WTC11 (cell line): ENCODE results near the gene FAM114A2. TPM values are rescaled to one million over a fixed set of nuclear protein-coding genes. Genes with fewer than 3 reads are reported as not detected.
A peak's percentile ranks its signal among the peaks of the same experiment; 100 is the strongest.
"Not testable (repeated sequence)": the region's sequence is repeated elsewhere in the genome, so short reads cannot be mapped to it uniquely, and the experiment has no call there.

Source experiments
- ATAC-seq: fragments of 200-7000 bp; cut with Tn5 transposase; 2 replicates; pipeline ENCODE4 v1.10.0; 2021; ENCODE audit warnings: mild to moderate bottlenecking, moderate library complexity
- CTCF ChIA-PET: fragments of 300-600 bp; sonication (Branson Sonifier 250); formaldehyde crosslinking; loops from one replicate; lab custom pipeline; 2021; ENCODE audit warnings: antibody characterized with exemption; lab: Charles Lee
- POLR2A ChIA-PET: fragments of 350-600 bp; sonication (Branson Sonifier 250); formaldehyde crosslinking; loops from one replicate; lab custom pipeline; 2021; ENCODE audit warnings: antibody characterized with exemption; lab: Charles Lee
- DNase-seq: peaks from one replicate; pipeline ENCODE4 v3.0.0; 2021; ENCODE audit warnings: low spot score
- H3K27ac Mint-ChIP-seq: 2 replicates; pipeline ENCODE4 v1.8.0; 2021; ENCODE audit warnings: mixed read lengths
- H3K27me3 Mint-ChIP-seq: 2 replicates; pipeline ENCODE4 v1.8.0; 2021; ENCODE audit warnings: low read depth, mild to moderate bottlenecking, moderate library complexity, mixed read lengths
- H3K36me3 Mint-ChIP-seq: 2 replicates; pipeline ENCODE4 v1.8.0; 2021; ENCODE audit warnings: mixed read lengths
- H3K4me1 Mint-ChIP-seq: 2 replicates; pipeline ENCODE4 v1.8.0; 2022; ENCODE audit warnings: mixed read lengths
- H3K4me3 Mint-ChIP-seq: 2 replicates; pipeline ENCODE4 v1.8.0; 2021; ENCODE audit warnings: mild to moderate bottlenecking, moderate library complexity, mixed read lengths
- H3K9me3 Mint-ChIP-seq: 2 replicates; pipeline ENCODE4 v1.8.0; 2021; ENCODE audit warnings: mixed read lengths
- EMX1 ChIP-seq: fragments of 250-450 bp; sonication (Bioruptor Pico); IDR thresholded peaks from 2 replicates; pipeline ENCODE4 v1.8.0; 2021; ENCODE audit warnings: mild to moderate bottlenecking
- JUN ChIP-seq: sonication (generic); formaldehyde crosslinking; IDR thresholded peaks from 2 replicates; pipeline ENCODE4 v1.8.0; 2023; ENCODE audit warnings: mild to moderate bottlenecking, missing genetic modification reagents
- PRDM15 ChIP-seq: sonication (generic); formaldehyde crosslinking; IDR thresholded peaks from 2 replicates; pipeline ENCODE4 v1.8.0; 2022; ENCODE audit warnings: missing genetic modification reagents
- RELA ChIP-seq: sonication (generic); formaldehyde crosslinking; IDR thresholded peaks from 2 replicates; pipeline ENCODE4 v1.8.1; 2022; ENCODE audit warnings: missing genetic modification reagents, mild to moderate bottlenecking, borderline replicate concordance
- USF1 ChIP-seq: sonication (generic); formaldehyde crosslinking; IDR thresholded peaks from 2 replicates; pipeline ENCODE4 v1.8.0; 2022; ENCODE audit warnings: mild to moderate bottlenecking, missing genetic modification reagents
- ZNF512 ChIP-seq: sonication (generic); formaldehyde crosslinking; IDR thresholded peaks from 2 replicates; pipeline ENCODE4 v1.8.1; 2022; ENCODE audit warnings: missing genetic modification reagents, borderline replicate concordance
- total RNA-seq: library from RNA; stranded (reverse); gene quantifications from 3 replicates; pipeline ENCODE4 v1.2.3, GENCODE V29; 2021
- TF ChIP-seq, protein P1 (sequence below): sonication (generic); formaldehyde crosslinking; IDR thresholded peaks from 2 replicates; pipeline ENCODE4 v1.8.0; 2023; ENCODE audit warnings: missing genetic modification reagents, mild to moderate bottlenecking, borderline replicate concordance
- TF ChIP-seq, protein P2 (sequence below): sonication (generic); formaldehyde crosslinking; IDR thresholded peaks from 2 replicates; pipeline ENCODE4 v1.8.1; 2023; ENCODE audit warnings: mild to moderate bottlenecking, missing genetic modification reagents, moderate library complexity
- TF ChIP-seq, protein P3 (sequence below): sonication (generic); formaldehyde crosslinking; IDR thresholded peaks from 2 replicates; pipeline ENCODE4 v1.8.1; 2023; ENCODE audit warnings: mild to moderate bottlenecking, missing genetic modification reagents, borderline replicate concordance

Gene FAM114A2
- total RNA-seq, 1 experiment from 2014 or later: 10.1 TPM

DNA sequence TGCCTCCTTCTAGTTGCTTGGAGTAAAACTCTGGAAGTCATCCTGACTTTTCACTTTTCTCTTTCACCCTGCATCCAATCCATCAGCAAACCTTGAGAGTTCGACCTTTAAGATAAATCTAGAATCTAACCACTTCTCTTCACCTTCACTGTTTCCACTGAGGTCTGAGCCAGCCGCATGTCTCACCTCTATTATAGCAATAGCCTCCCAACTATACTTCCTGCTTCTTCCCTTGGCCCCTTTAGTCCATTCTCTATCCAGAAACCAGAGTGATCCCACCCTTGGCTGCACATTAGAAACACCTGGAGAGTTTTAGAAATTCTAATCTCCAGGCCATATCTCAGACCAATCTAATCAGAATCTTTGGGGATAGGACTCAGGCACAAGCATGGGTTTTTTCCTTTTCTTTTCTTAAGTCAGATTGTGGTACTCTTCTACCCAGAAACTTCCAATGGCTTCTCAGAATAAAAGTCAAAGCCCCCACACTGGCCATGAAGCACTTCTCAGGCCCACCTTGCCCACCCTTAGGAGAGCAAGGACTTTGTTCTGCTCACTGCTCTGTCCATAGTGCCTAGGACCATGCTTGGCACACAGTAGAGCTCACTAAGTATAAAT is 33.2 kb upstream of the FAM114A2 start:
- Mint-ChIP-seq H3K27me3 (peaks cover 6% of the 10 kb centered on the region), H3K4me1 (peaks cover 10% of the 10 kb centered on the region), H3K27ac (no peak overlapping the region)
- DNase-seq: no peak
- POLR2A ChIA-PET: interaction anchor here (0.6 to 1.1 kb wide), 2 partner anchors 29 to 100 kb away, joined by 3 read pairs; no protein-coding TSS in a partner anchor
- TF ChIP-seq ZNF512 (CRISPR knock-in tag) (no peak), RELA (no peak)
- TF ChIP-seq, all 79 proteins: peak for 0
- ATAC-seq: no peak
- no peak overlapping the region for H3K4me3 Mint-ChIP-seq
- peaks cover 9% of the 10 kb centered on the region for H3K9me3 Mint-ChIP-seq
- peaks cover 5% of the 10 kb centered on the region for H3K36me3 Mint-ChIP-seq
- CTCF ChIA-PET: interaction anchor here (0.6 to 2.1 kb wide), 73 partner anchors 8 to 556 kb away, joined by 3 to 84 read pairs (median 5); partner anchors contain the start of genes FAM114A2, GALNT10 and MFAP3

GRCh38 chr5:154069854-154070253 is 31.1 kb upstream of the FAM114A2 start:
- H3K27me3 Mint-ChIP-seq, ATAC-seq, H3K36me3 Mint-ChIP-seq, H3K27ac Mint-ChIP-seq, H3K4me3 Mint-ChIP-seq, H3K9me3 Mint-ChIP-seq, DNase-seq: not testable (repeated sequence)
- H3K4me1 Mint-ChIP-seq: peaks cover 10% of the 10 kb centered on the region
- ChIA-PET CTCF (interaction anchor here (1.7 to 2.8 kb wide), 3 partner anchors 87 to 127 kb away, joined by 7 to 14 read pairs (median 7); partner anchors contain the start of gene GALNT10), POLR2A (interaction anchor here (0.7 kb wide), 1 partner anchor 347 kb away, joined by 6 read pairs; no protein-coding TSS in a partner anchor)
- TF ChIP-seq PRDM15: 0 out of 2 replicates have a peak, but pooled peaks have one; percentile 11

- no peaks in the 10 kb centered on the region for H3K27me3 Mint-ChIP-seq
- POLR2A ChIA-PET: no interaction called here
- peaks cover 5% of the 10 kb centered on the region for H3K36me3 Mint-ChIP-seq
- H3K9me3 Mint-ChIP-seq: peaks cover 9% of the 10 kb centered on the region
- DNase-seq (no peak), ATAC-seq (no peak)
- CTCF ChIA-PET: no interaction called here
- TF ChIP-seq, protein P1, sequence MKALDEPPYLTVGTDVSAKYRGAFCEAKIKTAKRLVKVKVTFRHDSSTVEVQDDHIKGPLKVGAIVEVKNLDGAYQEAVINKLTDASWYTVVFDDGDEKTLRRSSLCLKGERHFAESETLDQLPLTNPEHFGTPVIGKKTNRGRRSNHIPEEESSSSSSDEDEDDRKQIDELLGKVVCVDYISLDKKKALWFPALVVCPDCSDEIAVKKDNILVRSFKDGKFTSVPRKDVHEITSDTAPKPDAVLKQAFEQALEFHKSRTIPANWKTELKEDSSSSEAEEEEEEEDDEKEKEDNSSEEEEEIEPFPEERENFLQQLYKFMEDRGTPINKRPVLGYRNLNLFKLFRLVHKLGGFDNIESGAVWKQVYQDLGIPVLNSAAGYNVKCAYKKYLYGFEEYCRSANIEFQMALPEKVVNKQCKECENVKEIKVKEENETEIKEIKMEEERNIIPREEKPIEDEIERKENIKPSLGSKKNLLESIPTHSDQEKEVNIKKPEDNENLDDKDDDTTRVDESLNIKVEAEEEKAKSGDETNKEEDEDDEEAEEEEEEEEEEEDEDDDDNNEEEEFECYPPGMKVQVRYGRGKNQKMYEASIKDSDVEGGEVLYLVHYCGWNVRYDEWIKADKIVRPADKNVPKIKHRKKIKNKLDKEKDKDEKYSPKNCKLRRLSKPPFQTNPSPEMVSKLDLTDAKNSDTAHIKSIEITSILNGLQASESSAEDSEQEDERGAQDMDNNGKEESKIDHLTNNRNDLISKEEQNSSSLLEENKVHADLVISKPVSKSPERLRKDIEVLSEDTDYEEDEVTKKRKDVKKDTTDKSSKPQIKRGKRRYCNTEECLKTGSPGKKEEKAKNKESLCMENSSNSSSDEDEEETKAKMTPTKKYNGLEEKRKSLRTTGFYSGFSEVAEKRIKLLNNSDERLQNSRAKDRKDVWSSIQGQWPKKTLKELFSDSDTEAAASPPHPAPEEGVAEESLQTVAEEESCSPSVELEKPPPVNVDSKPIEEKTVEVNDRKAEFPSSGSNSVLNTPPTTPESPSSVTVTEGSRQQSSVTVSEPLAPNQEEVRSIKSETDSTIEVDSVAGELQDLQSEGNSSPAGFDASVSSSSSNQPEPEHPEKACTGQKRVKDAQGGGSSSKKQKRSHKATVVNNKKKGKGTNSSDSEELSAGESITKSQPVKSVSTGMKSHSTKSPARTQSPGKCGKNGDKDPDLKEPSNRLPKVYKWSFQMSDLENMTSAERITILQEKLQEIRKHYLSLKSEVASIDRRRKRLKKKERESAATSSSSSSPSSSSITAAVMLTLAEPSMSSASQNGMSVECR (CRISPR knock-in tag): no peak
- TF ChIP-seq JUN (no peak), EMX1 (CRISPR knock-in tag) (no peak), USF1 (no peak)
- TF ChIP-seq, protein P2, sequence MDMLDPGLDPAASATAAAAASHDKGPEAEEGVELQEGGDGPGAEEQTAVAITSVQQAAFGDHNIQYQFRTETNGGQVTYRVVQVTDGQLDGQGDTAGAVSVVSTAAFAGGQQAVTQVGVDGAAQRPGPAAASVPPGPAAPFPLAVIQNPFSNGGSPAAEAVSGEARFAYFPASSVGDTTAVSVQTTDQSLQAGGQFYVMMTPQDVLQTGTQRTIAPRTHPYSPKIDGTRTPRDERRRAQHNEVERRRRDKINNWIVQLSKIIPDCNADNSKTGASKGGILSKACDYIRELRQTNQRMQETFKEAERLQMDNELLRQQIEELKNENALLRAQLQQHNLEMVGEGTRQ: no peak
- TF ChIP-seq, protein P3, sequence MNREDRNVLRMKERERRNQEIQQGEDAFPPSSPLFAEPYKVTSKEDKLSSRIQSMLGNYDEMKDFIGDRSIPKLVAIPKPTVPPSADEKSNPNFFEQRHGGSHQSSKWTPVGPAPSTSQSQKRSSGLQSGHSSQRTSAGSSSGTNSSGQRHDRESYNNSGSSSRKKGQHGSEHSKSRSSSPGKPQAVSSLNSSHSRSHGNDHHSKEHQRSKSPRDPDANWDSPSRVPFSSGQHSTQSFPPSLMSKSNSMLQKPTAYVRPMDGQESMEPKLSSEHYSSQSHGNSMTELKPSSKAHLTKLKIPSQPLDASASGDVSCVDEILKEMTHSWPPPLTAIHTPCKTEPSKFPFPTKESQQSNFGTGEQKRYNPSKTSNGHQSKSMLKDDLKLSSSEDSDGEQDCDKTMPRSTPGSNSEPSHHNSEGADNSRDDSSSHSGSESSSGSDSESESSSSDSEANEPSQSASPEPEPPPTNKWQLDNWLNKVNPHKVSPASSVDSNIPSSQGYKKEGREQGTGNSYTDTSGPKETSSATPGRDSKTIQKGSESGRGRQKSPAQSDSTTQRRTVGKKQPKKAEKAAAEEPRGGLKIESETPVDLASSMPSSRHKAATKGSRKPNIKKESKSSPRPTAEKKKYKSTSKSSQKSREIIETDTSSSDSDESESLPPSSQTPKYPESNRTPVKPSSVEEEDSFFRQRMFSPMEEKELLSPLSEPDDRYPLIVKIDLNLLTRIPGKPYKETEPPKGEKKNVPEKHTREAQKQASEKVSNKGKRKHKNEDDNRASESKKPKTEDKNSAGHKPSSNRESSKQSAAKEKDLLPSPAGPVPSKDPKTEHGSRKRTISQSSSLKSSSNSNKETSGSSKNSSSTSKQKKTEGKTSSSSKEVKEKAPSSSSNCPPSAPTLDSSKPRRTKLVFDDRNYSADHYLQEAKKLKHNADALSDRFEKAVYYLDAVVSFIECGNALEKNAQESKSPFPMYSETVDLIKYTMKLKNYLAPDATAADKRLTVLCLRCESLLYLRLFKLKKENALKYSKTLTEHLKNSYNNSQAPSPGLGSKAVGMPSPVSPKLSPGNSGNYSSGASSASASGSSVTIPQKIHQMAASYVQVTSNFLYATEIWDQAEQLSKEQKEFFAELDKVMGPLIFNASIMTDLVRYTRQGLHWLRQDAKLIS (CRISPR knock-in tag): no peak
- no peak overlapping the region for H3K27ac Mint-ChIP-seq
- no peak overlapping the region for H3K4me3 Mint-ChIP-seq
- H3K4me1 Mint-ChIP-seq: no peaks in the 10 kb centered on the region
Measured at GRCh38 chr5:154065971-154066370, 27.3 kb upstream of the FAM114A2 start.
